Natural killer cell treated with Interleukin-12 subunit alpha and Interleukin-12 subunit beta and Interleukin-15 and Interleukin-18, amount 100 ng/mL, for 72 hours (primary cell): Measurements from ENCODE around the gene CDC5L. TPM values are rescaled to one million over a fixed set of nuclear protein-coding genes. Genes with fewer than 3 reads are reported as not detected.
A peak's percentile ranks its signal among the peaks of the same experiment; 100 is the strongest.

Source experiments
- ATAC-seq, 2 donors: fragments of 150-1000 bp; cut with Tn5 transposase in 1 of 2; sonication (Bioruptor Pico), chemical (Tn5 transposase) in 1 of 2; 2 replicates each; pipeline ENCODE4 v1.10.0; 2021
- DNase-seq: peaks from one replicate; pipeline ENCODE4 v3.0.0; 2022; ENCODE audit warnings: low spot score
- H3K27ac Mint-ChIP-seq, 2 donors: 1 replicate in 1 of 2; 2 replicates in 1 of 2; pipeline ENCODE4 v1.8.0; 2022; ENCODE audit warnings: mixed read lengths in 2 of 2, mild to moderate bottlenecking in 1 of 2, moderate library complexity in 1 of 2
- H3K27me3 Mint-ChIP-seq, 2 donors: 1 replicate in 1 of 2; 2 replicates in 1 of 2; pipeline ENCODE4 v1.8.0; 2022; ENCODE audit warnings: mixed read lengths in 2 of 2
- H3K36me3 Mint-ChIP-seq: one replicate; pipeline ENCODE4 v1.8.0; 2022; ENCODE audit warnings: mixed read lengths
- H3K4me1 Mint-ChIP-seq, 2 donors: 1 replicate in 1 of 2; 2 replicates in 1 of 2; pipeline ENCODE4 v1.8.0; 2022; ENCODE audit warnings: low read depth in 2 of 2, mixed read lengths in 2 of 2, mild to moderate bottlenecking in 1 of 2
- H3K4me3 Mint-ChIP-seq: one replicate; pipeline ENCODE4 v1.8.0; 2022; ENCODE audit warnings: mixed read lengths
- H3K9me3 Mint-ChIP-seq: 2 replicates; pipeline ENCODE4 v1.8.0; 2022; ENCODE audit warnings: mixed read lengths
- total RNA-seq, 2 donors: library from RNA; stranded (reverse); gene quantifications; one replicate each; pipeline ENCODE4 v1.2.3, GENCODE V29; 2022

The CDC5L gene
- total RNA-seq, 2 donors from 2014 or later, result 21.6 to 22.6 TPM

- peaks cover 16 to 47% of the 10 kb centered on the region in 2 donors for H3K4me1 Mint-ChIP-seq
- H3K36me3 Mint-ChIP-seq, result peaks cover 45% of the 10 kb centered on the region
- ATAC-seq, result no peak
- H3K27ac Mint-ChIP-seq, result peak overlapping the region in 1 of 2 donors; percentile 70
- no peaks in the 10 kb centered on the region for H3K9me3 Mint-ChIP-seq
- H3K27me3 Mint-ChIP-seq, result no peaks in the 10 kb centered on the region
- H3K4me3 Mint-ChIP-seq, result no peak overlapping the region
- no peak for DNase-seq
Measured at GRCh38 chr6:44410363-44410762, 22.9 kb downstream of the CDC5L start.

- Mint-ChIP-seq H3K4me3 (no peak overlapping the region), H3K27me3 (no peaks in the 10 kb centered on the region), H3K9me3 (no peaks in the 10 kb centered on the region), H3K27ac (no peak overlapping the region), H3K36me3 (peaks cover 52% of the 10 kb centered on the region), H3K4me1 (peaks cover 23 to 55% of the 10 kb centered on the region in 2 donors)
- DNase-seq (no peak), ATAC-seq (no peak)
Measured at GRCh38 chr6:44411141-44411540, 23.6 kb downstream of the CDC5L start.

GRCh38 chr6:44415449-44415848, 27.9 kb downstream of the CDC5L start:
- Mint-ChIP-seq H3K27me3 (no peaks in the 10 kb centered on the region), H3K9me3 (no peaks in the 10 kb centered on the region), H3K4me3 (no peak overlapping the region), H3K36me3 (peaks cover 36% of the 10 kb centered on the region), H3K4me1 (peaks cover 37 to 40% of the 10 kb centered on the region in 2 donors), H3K27ac (peak overlapping the region in 1 of 2 donors; percentile 3)
- no peak for DNase-seq
- no peak for ATAC-seq

GRCh38 chr6:44415873-44416502, 28.5 kb downstream of the CDC5L start:
- ATAC-seq, result no peak
- Mint-ChIP-seq H3K4me3 (no peak overlapping the region), H3K36me3 (peaks cover 35% of the 10 kb centered on the region), H3K27ac (peak overlapping the region in 1 of 2 donors; percentile 3), H3K27me3 (no peaks in the 10 kb centered on the region), H3K9me3 (no peaks in the 10 kb centered on the region), H3K4me1 (peaks cover 36 to 39% of the 10 kb centered on the region in 2 donors)
- DNase-seq, result no peak

GRCh38 chr6:44422531-44422930, 35.0 kb downstream of the CDC5L start:
- H3K4me1 Mint-ChIP-seq, result peaks cover 0 to 3% of the 10 kb centered on the region in 2 donors
- DNase-seq, result no peak
- no peaks in the 10 kb centered on the region for H3K27me3 Mint-ChIP-seq
- H3K4me3 Mint-ChIP-seq, result no peak overlapping the region
- ATAC-seq, result no peak
- no peak overlapping the region for H3K27ac Mint-ChIP-seq
- peaks cover 28% of the 10 kb centered on the region for H3K36me3 Mint-ChIP-seq
- H3K9me3 Mint-ChIP-seq, result no peaks in the 10 kb centered on the region

GRCh38 chr6:44423306-44423705, 35.8 kb downstream of the CDC5L start:
- no peaks in the 10 kb centered on the region for H3K9me3 Mint-ChIP-seq
- no peak overlapping the region for H3K4me3 Mint-ChIP-seq
- H3K4me1 Mint-ChIP-seq, result peaks cover 0 to 3% of the 10 kb centered on the region in 2 donors
- peaks cover 27% of the 10 kb centered on the region for H3K36me3 Mint-ChIP-seq
- H3K27ac Mint-ChIP-seq, result no peak overlapping the region
- peak in 1 of 2 donors; percentile 49 for ATAC-seq
- no peaks in the 10 kb centered on the region for H3K27me3 Mint-ChIP-seq
- DNase-seq, result no peak

GRCh38 chr6:44425951-44426350, 38.4 kb downstream of the CDC5L start:
- ATAC-seq (no peak), DNase-seq (no peak)
- peaks cover 23% of the 10 kb centered on the region for H3K36me3 Mint-ChIP-seq
- H3K27me3 Mint-ChIP-seq, result no peaks in the 10 kb centered on the region
- no peak overlapping the region for H3K27ac Mint-ChIP-seq
- H3K4me1 Mint-ChIP-seq, result peaks cover 0 to 3% of the 10 kb centered on the region in 2 donors
- H3K4me3 Mint-ChIP-seq, result no peak overlapping the region
- no peaks in the 10 kb centered on the region for H3K9me3 Mint-ChIP-seq

GRCh38 chr6:44428682-44429081, 41.2 kb downstream of the CDC5L start:
- H3K4me1 Mint-ChIP-seq, result peaks cover 0 to 3% of the 10 kb centered on the region in 2 donors
- DNase-seq (no peak), ATAC-seq (no peak)
- peaks cover 14% of the 10 kb centered on the region for H3K36me3 Mint-ChIP-seq
- H3K27ac Mint-ChIP-seq, result no peak overlapping the region
- H3K27me3 Mint-ChIP-seq, result no peaks in the 10 kb centered on the region
- H3K4me3 Mint-ChIP-seq, result no peak overlapping the region
- no peaks in the 10 kb centered on the region for H3K9me3 Mint-ChIP-seq

GRCh38 chr6:44430326-44430725, 42.8 kb downstream of the CDC5L start:
- no peak for DNase-seq
- H3K4me1 Mint-ChIP-seq, result peaks cover 6 to 7% of the 10 kb centered on the region in 2 donors

GRCh38 chr6:44431118-44431725, 43.7 kb downstream of the CDC5L start:
- no peak overlapping the region for H3K27ac Mint-ChIP-seq

More at GRCh38 chr6:44430326-44430725, 42.8 kb downstream of the CDC5L start:
- peaks cover 6% of the 10 kb centered on the region for H3K36me3 Mint-ChIP-seq
- H3K27ac Mint-ChIP-seq, result no peak overlapping the region
- H3K9me3 Mint-ChIP-seq, result no peaks in the 10 kb centered on the region
- no peaks in the 10 kb centered on the region for H3K27me3 Mint-ChIP-seq
- no peak overlapping the region for H3K4me3 Mint-ChIP-seq
- no peak for ATAC-seq

GRCh38 chr6:44432227-44432626, 44.7 kb downstream of the CDC5L start:
- no peak for ATAC-seq
- Mint-ChIP-seq H3K27ac (no peak overlapping the region), H3K36me3 (no peaks in the 10 kb centered on the region), H3K4me3 (no peak overlapping the region), H3K27me3 (no peaks in the 10 kb centered on the region), H3K4me1 (peaks cover 6 to 9% of the 10 kb centered on the region in 2 donors), H3K9me3 (no peaks in the 10 kb centered on the region)
- no peak for DNase-seq

More at GRCh38 chr6:44431118-44431725, 43.7 kb downstream of the CDC5L start:
- Mint-ChIP-seq H3K36me3 (no peaks in the 10 kb centered on the region), H3K27me3 (no peaks in the 10 kb centered on the region), H3K9me3 (no peaks in the 10 kb centered on the region), H3K4me3 (no peak overlapping the region), H3K4me1 (peaks cover 6 to 7% of the 10 kb centered on the region in 2 donors)
- DNase-seq (no peak), ATAC-seq (no peak)

GRCh38 chr6:44432726-44433125, 45.2 kb downstream of the CDC5L start:
- no peak for DNase-seq
- no peaks in the 10 kb centered on the region for H3K36me3 Mint-ChIP-seq
- H3K27me3 Mint-ChIP-seq, result no peaks in the 10 kb centered on the region
- no peak overlapping the region for H3K4me3 Mint-ChIP-seq
- H3K27ac Mint-ChIP-seq, result no peak overlapping the region
- ATAC-seq, result no peak
- peaks cover 6 to 9% of the 10 kb centered on the region in 2 donors for H3K4me1 Mint-ChIP-seq
- H3K9me3 Mint-ChIP-seq, result no peaks in the 10 kb centered on the region

- no peak for DNase-seq
- ATAC-seq, result no peak
- H3K9me3 Mint-ChIP-seq, result no peaks in the 10 kb centered on the region
- no peak overlapping the region for H3K27ac Mint-ChIP-seq
- H3K36me3 Mint-ChIP-seq, result no peaks in the 10 kb centered on the region
- H3K4me3 Mint-ChIP-seq, result no peak overlapping the region
- peaks cover 6 to 9% of the 10 kb centered on the region in 2 donors for H3K4me1 Mint-ChIP-seq
- H3K27me3 Mint-ChIP-seq, result no peaks in the 10 kb centered on the region
Measured at GRCh38 chr6:44435500-44435899, 48.0 kb downstream of the CDC5L start.

GRCh38 chr6:44438827-44439226, 51.3 kb downstream of the CDC5L start:
- peaks cover 29% of the 10 kb centered on the region for H3K36me3 Mint-ChIP-seq
- DNase-seq, result no peak
- H3K4me1 Mint-ChIP-seq, result peaks cover 6 to 9% of the 10 kb centered on the region in 2 donors
- H3K27ac Mint-ChIP-seq, result no peak overlapping the region
- peaks cover 15% of the 10 kb centered on the region for H3K9me3 Mint-ChIP-seq
- ATAC-seq, result no peak
- no peak overlapping the region for H3K4me3 Mint-ChIP-seq
- no peaks in the 10 kb centered on the region for H3K27me3 Mint-ChIP-seq
